DND-41 (cell line): ENCODE results near the gene EDNRA.

Source experiments
- CTCF ChIP-seq: IDR thresholded peaks from 2 replicates; pipeline ENCODE4 v1.5.1; 2012; ENCODE audit warnings: borderline replicate concordance, low read length, moderate library complexity, mild to moderate bottlenecking; ENCODE audit not compliant: poor library complexity, severe bottlenecking; ENCODE audit errors: extremely low read depth
- EZH2 ChIP-seq: IDR thresholded peaks from 3 replicates; pipeline ENCODE4 v1.6.1; 2012; ENCODE audit warnings: borderline replicate concordance, low read depth, mild to moderate bottlenecking, moderate library complexity, low read length, inconsistent platforms; ENCODE audit not compliant: severe bottlenecking

GRCh38 chr4:147492761-147493160, 11.9 kb downstream of the EDNRA start:
- TF ChIP-seq CTCF: no peak
- TF ChIP-seq EZH2: no peak
